Heart left ventricle (tissue), 16 donors: ENCODE data around the gene CDH6. TPM values are rescaled to one million over a fixed set of nuclear protein-coding genes. Genes with fewer than 3 reads are reported as not detected.

Source experiments
- ATAC-seq, 4 donors: fragments of 200-7000 bp; cut with Tn5 transposase; one replicate each; pipeline ENCODE4 v1.9.1; 2020 to 2022; ENCODE audit warnings: moderate library complexity in 4 of 4, mild to moderate bottlenecking in 3 of 4, moderate number of reproducible peaks in 1 of 4
- DNase-seq, 5 donors: peaks; one replicate each; pipeline ENCODE4 v3.0.0-alpha.2; 2020
- H3K27ac ChIP-seq, 12 donors: fragments of 200-600 bp; sonication (generic) in 4 of 12; one replicate each; pipeline versions ENCODE4 v1.5.0 to v1.8.0; 2016 to 2022; ENCODE audit warnings: mild to moderate bottlenecking in 2 of 12
- H3K27me3 ChIP-seq, 9 donors: fragments of 200-600 bp; sonication (generic) in 2 of 9; one replicate each; pipeline versions ENCODE4 v1.5.1 to v1.8.0; 2016 to 2022; ENCODE audit warnings: mild to moderate bottlenecking in 3 of 9
- H3K36me3 ChIP-seq, 9 donors: fragments of 200-600 bp; sonication (generic) in 2 of 9; one replicate each; pipeline versions ENCODE4 v1.5.0 to v1.8.0; 2018 to 2022; ENCODE audit warnings: mild to moderate bottlenecking in 2 of 9
- H3K4me1 ChIP-seq, 12 donors: fragments of 200-600 bp; sonication (generic) in 4 of 12; one replicate each; pipeline versions ENCODE4 v1.5.0 to v1.8.0; 2016 to 2022; ENCODE audit warnings: mild to moderate bottlenecking in 3 of 12
- H3K4me3 ChIP-seq, 12 donors: fragments of 200-600 bp; sonication (generic) in 4 of 12; one replicate each; pipeline versions ENCODE4 v1.5.0 to v1.8.0; 2017 to 2022; ENCODE audit warnings: mild to moderate bottlenecking in 9 of 12, moderate library complexity in 4 of 12
- H3K9me3 ChIP-seq, 12 donors: fragments of 200-600 bp; sonication (generic) in 4 of 12; one replicate each; pipeline versions ENCODE4 v1.5.0 to v1.8.0; 2016 to 2022; ENCODE audit warnings: mild to moderate bottlenecking in 1 of 12
- POLR2A ChIP-seq, 2 donors: fragments of 450-650 bp; IDR thresholded peaks; one replicate each; pipeline ENCODE4 v1.6.1; 2017; ENCODE audit warnings: antibody characterized with exemption in 2 of 2, mild to moderate bottlenecking in 2 of 2, moderate library complexity in 2 of 2
- WGBS, 4 donors: extraction: QIAGEN DNeasy Blood & Tissue Kit in 2 of 4; methylation state at CpG; one replicate each; pipeline versions ENCODE4 v1.1.5 to v1.1.7; 2013 to 2018; 5-methylcytosine and 5-hydroxymethylcytosine counted together
- intact Hi-C, 10 donors: fragments of 100-400 bp; cut with DNase I; formaldehyde crosslinking; loops; one replicate each; pipeline versions ENCODE4 v1.11.1 to v1.14.2; 2022
- polyA plus RNA-seq, 2 donors: library from polyadenylated mRNA; stranded (reverse); fragments of 200-250 nt; gene quantifications; one replicate each; pipeline ENCODE4 v1.2.3, GENCODE V29; 2013
- total RNA-seq, 9 donors: library from RNA; depleted of rRNA in 2 of 9; stranded (reverse); fragments of >200 nt in 2 of 9; fragmentation: NEBNext Ultra II Directional in 3 of 9; extraction: Animal tissue kit (Norgen Biotek cat#: 25700) in 3 of 9; gene quantifications; one replicate each; pipeline versions ENCODE4 v1.1.0 to v1.2.4, GENCODE V29; 2016 to 2023
- TF ChIP-seq, protein P1 (sequence below), 12 donors: fragments of 200-600 bp; sonication (generic) in 4 of 12; IDR thresholded peaks; one replicate each; pipeline versions ENCODE4 v1.5.0 to v1.8.0; 2018 to 2022; ENCODE audit warnings: antibody characterized with exemption in 12 of 12, mild to moderate bottlenecking in 5 of 12
- donor health status: ischemic (EF 13 %, LVEDD 7.1; RV severe dilation, severe dysfunction).
- donor health status: healthy with polysubstance abuse.
- donor health status: DM: no; HTN: yes; CAD: no.
- donor health status: DM: no; HTN: no; CAD: no.
- donor health status: ischemic (EF 25% LVEDD 6.9; RV normal size, moderate dysfunction).
- donor health status: ischemic (EF 25% LVEDD 5.7; RV mildly dilated, moderate dysfunction).
- donor health status: healthy.
- donor health status: DM: yes; HTN: yes; CAD: no.
- donor health status: ischemic (EF 35%, LVEDD 5.7; RV mildly dilated, moderate dysfunction).
- donor health status: nonischemic (EF 11% LVEDD 7.7; RV severe dilation, severe dysfunction).
- donor health status: DM: yes; HTN: yes; CAD: no.
- donor health status: PGD.
- donor health status: ischemic (EF 29% LVEDD 5.4; RV normal size, mild dysfunction).
- donor health status: nonischemic (EF 23%, LVEDD 6.1; RV moderate dilation, normal function).

The CDH6 gene
- total and polyA plus RNA-seq, 11 donors: 0.83 to 5.4 (median 3.1) TPM

DNA sequence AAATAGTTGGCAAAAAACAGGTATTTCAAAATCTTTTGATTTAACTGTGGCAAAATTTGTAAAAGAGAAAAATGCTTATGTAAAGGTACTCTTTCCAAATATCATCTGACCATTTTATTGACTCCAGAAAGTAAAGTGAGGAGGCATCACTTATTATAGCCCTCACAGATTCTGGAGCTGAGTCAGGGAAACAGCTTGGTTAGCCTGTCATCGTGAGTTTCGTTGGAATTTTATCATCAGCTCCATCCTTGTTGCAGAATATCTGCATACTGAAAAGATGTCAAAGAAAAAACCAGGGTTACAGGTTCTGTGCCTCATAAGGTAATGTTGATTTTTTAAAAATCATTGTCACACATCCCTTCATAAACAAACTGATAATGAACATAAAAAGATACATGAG is 74.8 kb downstream of the CDH6 start:
- Histone ChIP-seq H3K9me3 (no peaks in the 10 kb centered on the region), H3K4me3 (no peak overlapping the region), H3K4me1 (no peaks in the 10 kb centered on the region), H3K36me3 (no peaks in the 10 kb centered on the region), H3K27ac (no peak overlapping the region), H3K27me3 (peaks cover 0 to 9% (median 0%) of the 10 kb centered on the region in 9 donors)
- no peak for DNase-seq
- WGBS, 4 donors: 25 to 48% (median 29%) methylated on average over 2 of the region's 2 CpGs
- no peak for ATAC-seq
- intact Hi-C loops: no loop called here
- TF ChIP-seq, protein P1, sequence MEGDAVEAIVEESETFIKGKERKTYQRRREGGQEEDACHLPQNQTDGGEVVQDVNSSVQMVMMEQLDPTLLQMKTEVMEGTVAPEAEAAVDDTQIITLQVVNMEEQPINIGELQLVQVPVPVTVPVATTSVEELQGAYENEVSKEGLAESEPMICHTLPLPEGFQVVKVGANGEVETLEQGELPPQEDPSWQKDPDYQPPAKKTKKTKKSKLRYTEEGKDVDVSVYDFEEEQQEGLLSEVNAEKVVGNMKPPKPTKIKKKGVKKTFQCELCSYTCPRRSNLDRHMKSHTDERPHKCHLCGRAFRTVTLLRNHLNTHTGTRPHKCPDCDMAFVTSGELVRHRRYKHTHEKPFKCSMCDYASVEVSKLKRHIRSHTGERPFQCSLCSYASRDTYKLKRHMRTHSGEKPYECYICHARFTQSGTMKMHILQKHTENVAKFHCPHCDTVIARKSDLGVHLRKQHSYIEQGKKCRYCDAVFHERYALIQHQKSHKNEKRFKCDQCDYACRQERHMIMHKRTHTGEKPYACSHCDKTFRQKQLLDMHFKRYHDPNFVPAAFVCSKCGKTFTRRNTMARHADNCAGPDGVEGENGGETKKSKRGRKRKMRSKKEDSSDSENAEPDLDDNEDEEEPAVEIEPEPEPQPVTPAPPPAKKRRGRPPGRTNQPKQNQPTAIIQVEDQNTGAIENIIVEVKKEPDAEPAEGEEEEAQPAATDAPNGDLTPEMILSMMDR (IDR thresholded peaks at IDR 0.05): no peak
- no peak for TF ChIP-seq POLR2A (IDR thresholded peaks at IDR 0.05)

DNA sequence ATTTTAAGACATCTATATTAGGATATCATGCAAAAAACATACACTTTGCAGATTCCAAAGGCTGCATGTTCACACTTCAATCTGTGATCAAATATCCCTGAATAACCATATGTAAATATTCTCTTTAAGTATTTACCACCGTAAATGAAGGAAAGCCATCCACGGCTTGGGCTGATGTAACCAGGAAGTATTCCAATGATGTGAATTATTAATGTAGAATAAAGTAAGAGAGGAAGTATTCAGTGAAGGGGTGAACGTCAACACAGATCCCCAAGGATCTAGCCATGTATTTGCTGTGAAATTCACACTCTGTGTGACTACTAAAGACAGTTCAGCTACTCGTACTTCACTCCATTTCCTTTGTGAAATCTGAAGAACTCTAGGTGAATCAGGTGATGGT is 75.2 kb downstream of the CDH6 start:
- intact Hi-C loops: no loop called here
- Histone ChIP-seq H3K27me3 (peaks cover 0 to 9% (median 0%) of the 10 kb centered on the region in 9 donors), H3K36me3 (no peaks in the 10 kb centered on the region), H3K4me1 (peaks cover 0 to 3% (median 0%) of the 10 kb centered on the region in 12 donors), H3K27ac (no peak overlapping the region), H3K4me3 (no peak overlapping the region), H3K9me3 (no peaks in the 10 kb centered on the region)
- WGBS, 4 donors: 36 to 51% (median 42%) methylated on average over 4 of the region's 4 CpGs
- TF ChIP-seq, protein P1 (IDR thresholded peaks at IDR 0.05): no peak
- TF ChIP-seq POLR2A (IDR thresholded peaks at IDR 0.05): no peak
- ATAC-seq (no peak), DNase-seq (no peak)

DNA sequence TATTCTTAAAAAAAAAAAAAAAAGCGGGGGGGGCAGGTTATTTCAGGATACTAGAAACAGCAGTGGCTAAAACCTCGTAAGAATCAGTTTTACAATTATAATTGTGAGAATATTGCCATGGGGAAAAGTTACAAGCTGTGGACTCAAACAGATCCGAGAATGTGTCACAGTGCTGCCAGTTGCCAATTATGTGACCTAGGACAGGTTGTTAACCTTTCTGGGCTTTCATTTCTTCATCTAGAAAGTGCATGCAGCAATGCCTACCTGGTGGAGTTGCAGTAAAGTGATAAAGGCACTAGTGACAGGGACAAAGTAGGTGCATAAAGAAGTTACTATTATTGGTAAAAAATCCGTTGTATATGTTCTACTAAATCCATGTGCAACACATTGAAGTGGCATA is 75.8 kb downstream of the CDH6 start:
- no peak for ATAC-seq
- TF ChIP-seq, protein P1 (IDR thresholded peaks at IDR 0.05): no peak
- TF ChIP-seq POLR2A (IDR thresholded peaks at IDR 0.05): no peak
- Histone ChIP-seq H3K9me3 (no peaks in the 10 kb centered on the region), H3K27ac (no peak overlapping the region), H3K4me3 (no peak overlapping the region), H3K4me1 (peaks cover 0 to 3% (median 0%) of the 10 kb centered on the region in 12 donors), H3K36me3 (no peaks in the 10 kb centered on the region), H3K27me3 (peaks cover 0 to 9% (median 0%) of the 10 kb centered on the region in 9 donors)
- WGBS, 4 donors: 51 to 68% (median 62%) methylated on average over 4 of the region's 4 CpGs
- no peak for DNase-seq
- intact Hi-C loops: no loop called here

DNA sequence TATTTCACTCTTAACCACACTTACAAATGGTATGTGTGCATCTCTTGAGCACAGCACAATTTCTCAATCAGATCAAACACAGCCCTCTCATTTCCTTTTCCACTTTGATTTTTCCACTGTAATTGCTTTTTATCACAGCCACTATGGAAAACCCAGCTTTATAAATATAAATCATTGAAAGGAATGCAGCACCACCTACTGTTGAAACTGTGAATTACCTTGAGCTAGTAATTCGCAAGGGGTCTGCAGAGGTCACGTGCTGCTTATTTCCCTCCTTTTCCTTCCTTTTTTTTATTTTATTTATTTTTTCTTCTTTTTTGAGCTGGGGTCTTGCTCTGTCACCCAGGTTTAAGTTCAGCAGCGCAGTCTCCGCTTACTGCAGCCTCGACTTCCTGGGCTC is 76.9 kb downstream of the CDH6 start:
- TF ChIP-seq, protein P1 (IDR thresholded peaks at IDR 0.05): peak; percentile 41 to 64 (median 50)
- no peak for TF ChIP-seq POLR2A (IDR thresholded peaks at IDR 0.05)
- no peak overlapping the region for H3K4me3 ChIP-seq
- no peak for ATAC-seq
- no peak overlapping the region for H3K27ac ChIP-seq
- no peaks in the 10 kb centered on the region for H3K9me3 ChIP-seq
- intact Hi-C loops: loop anchor here in 1 of 10 donors (10.0 kb wide), 1 partner anchor 876 kb away; no protein-coding TSS in a partner anchor
- DNase-seq: no peak
- H3K27me3 ChIP-seq: peaks cover 0 to 9% (median 0%) of the 10 kb centered on the region in 9 donors
- WGBS, 4 donors: 76 to 80% (median 77%) methylated on average over 5 of the region's 5 CpGs
- H3K36me3 ChIP-seq: no peaks in the 10 kb centered on the region
- H3K4me1 ChIP-seq: peaks cover 0 to 3% (median 0%) of the 10 kb centered on the region in 12 donors
